IPS-18a (cell line): Measurements from ENCODE around the gene RPS10.

ENCODE experiments used
- H3K27ac ChIP-seq: one replicate; pipeline ENCODE4 v1.5.1; 2013; ENCODE audit warnings: low read length
- H3K27me3 ChIP-seq: one replicate; pipeline ENCODE4 v1.6.1; 2013; ENCODE audit warnings: mild to moderate bottlenecking, low read length; ENCODE audit not compliant: control insufficient read depth, insufficient read depth
- H3K36me3 ChIP-seq: one replicate; pipeline ENCODE4 v1.6.1; 2013; ENCODE audit warnings: low read depth, low read length; ENCODE audit not compliant: control insufficient read depth
- H3K4me1 ChIP-seq: one replicate; pipeline ENCODE4 v1.6.1; 2013; ENCODE audit warnings: low read depth, low read length; ENCODE audit not compliant: control insufficient read depth
- H3K4me3 ChIP-seq: one replicate; pipeline ENCODE4 v1.5.1; 2013; ENCODE audit warnings: low read length
- H3K9ac ChIP-seq: one replicate; pipeline ENCODE4 v1.6.1; 2013; ENCODE audit warnings: mild to moderate bottlenecking, low read length, moderate library complexity
- H3K9me3 ChIP-seq: one replicate; pipeline ENCODE4 v1.6.1; 2013; ENCODE audit warnings: low read depth, low read length; ENCODE audit not compliant: control insufficient read depth

RPS10 gene

DNA sequence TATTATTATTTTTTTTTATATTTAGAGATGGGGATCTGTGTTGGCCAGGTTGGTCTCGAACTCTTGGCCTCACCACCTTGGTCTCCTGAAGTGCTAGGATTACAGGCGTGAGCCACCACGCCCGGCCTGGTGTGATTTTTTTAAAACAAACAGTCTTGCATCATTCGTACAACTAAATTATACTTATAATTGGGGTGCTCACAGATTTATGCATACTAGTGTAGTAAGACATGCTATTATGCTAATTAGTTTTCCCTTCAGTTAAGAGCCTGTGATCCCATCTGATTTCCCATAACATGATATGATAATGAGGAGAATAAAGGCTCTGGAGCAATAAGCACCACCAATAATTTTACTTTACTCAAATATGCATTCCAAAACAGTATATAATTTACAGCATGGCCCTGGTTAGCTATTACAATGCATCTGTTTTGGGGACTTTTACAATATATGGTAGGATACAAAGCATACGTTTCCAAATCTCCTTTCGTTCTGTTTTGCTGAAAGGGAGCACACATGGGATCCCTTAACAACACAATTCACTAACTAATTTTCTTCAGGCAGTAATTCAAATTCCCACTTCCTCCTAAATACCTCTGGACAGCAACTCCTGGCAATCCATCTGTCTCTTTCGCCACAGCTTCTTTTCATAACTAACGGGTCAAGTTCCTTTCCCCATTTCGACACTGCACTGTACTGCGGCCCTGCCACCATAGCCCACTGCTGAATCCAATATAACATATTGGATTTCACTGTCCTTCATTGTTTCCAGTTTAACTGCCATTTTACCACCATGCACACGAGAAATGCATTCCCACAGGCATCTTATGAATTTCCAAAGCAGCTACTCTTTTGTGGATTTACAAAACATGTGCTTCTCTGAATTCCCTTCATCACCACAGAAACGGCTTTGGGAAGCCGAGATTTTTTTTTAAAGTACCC is 35.1 kb downstream of the RPS10 start:
- H3K9me3 ChIP-seq, result no peaks in the 10 kb centered on the region
- no peak overlapping the region for H3K27ac ChIP-seq
- no peaks in the 10 kb centered on the region for H3K27me3 ChIP-seq
- no peaks in the 10 kb centered on the region for H3K36me3 ChIP-seq
- peak overlapping the region; percentile 75 for H3K4me3 ChIP-seq
- peaks cover 18% of the 10 kb centered on the region for H3K4me1 ChIP-seq
- peak overlapping the region; percentile 84 for H3K9ac ChIP-seq

DNA sequence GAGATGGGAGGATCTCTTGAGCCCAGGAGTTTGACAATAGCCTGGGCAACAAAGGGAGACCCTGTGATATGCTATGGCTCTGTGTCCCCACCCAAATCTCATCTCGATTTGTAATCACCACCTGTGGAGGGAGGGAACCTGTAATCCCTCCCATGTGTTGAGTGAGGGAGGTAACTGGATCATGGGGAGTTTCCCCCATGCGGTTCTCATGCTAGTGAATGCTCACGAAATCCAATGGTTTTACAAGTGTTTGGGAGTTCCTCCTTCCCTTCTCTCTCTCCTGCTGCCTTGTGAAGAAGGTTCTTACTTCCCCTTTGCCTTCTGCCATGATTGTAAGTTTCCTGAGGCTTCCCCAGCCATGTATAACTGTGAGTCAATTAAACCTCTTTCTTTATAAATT is 36.8 kb downstream of the RPS10 start:
- no peak overlapping the region for H3K4me3 ChIP-seq
- no peaks in the 10 kb centered on the region for H3K36me3 ChIP-seq
- H3K27me3 ChIP-seq, result no peaks in the 10 kb centered on the region
- peaks cover 27% of the 10 kb centered on the region for H3K4me1 ChIP-seq
- H3K9ac ChIP-seq, result no peak overlapping the region
- no peak overlapping the region for H3K27ac ChIP-seq
- H3K9me3 ChIP-seq, result no peaks in the 10 kb centered on the region

DNA sequence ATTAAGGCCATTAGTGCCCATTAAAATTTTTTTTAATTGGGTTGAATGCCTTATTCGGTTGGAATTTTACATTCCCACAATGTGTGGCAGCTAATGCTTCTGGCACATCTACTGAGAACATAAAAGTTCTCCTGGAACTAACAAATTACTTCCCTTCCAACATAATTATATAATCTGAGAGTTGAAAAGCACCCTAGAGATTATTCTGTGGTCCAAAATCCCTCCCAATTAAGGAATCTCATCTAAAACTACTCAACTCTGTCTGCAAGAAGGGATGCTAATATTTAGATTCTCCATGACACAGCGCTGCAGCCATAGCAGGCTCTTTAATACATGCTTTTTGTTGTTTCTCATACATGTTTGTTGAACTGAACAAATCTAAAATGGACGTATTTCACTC is 37.4 kb downstream of the RPS10 start:
- H3K36me3 ChIP-seq, result no peaks in the 10 kb centered on the region
- H3K4me3 ChIP-seq, result no peak overlapping the region
- no peak overlapping the region for H3K9ac ChIP-seq
- H3K4me1 ChIP-seq, result peaks cover 33% of the 10 kb centered on the region
- H3K27ac ChIP-seq, result no peak overlapping the region
- no peaks in the 10 kb centered on the region for H3K9me3 ChIP-seq
- H3K27me3 ChIP-seq, result no peaks in the 10 kb centered on the region

DNA sequence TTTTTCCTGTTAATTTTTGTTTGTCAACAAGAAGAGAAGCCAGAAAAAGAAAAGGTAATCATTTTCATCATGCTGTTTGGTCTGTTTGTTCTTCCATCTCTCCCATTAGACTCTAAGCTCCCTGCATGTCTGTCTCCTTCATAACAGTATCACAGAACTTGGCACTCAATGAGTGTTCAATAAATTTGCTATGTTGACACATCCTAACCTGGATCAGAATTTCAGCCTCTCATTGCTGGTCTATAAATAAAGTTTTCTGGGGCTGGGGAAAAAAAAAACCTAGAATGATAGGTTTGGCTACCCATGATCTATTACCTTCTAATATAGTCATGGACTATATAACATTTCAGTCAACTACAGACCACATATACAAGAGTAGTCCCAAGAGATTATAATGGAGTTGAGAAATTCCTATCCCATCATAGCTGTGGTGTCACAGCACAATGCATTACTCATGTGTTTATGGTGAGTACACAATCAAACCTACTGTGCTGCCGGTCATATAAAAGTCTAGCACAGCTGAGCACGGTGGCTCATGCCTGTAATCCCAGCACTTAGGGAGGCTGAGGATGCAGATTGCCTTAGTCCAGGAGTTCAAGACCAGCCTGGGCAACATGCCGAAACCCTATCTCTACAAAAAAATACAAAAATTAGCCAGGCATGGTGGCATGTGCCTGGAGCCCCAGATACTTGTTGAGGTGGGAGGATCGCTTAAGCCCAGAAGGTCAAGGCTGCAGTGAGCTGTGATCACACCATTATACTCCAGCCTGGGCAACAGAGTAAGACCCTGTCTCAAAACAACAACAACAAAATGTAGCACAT is 39.3 kb downstream of the RPS10 start:
- no peaks in the 10 kb centered on the region for H3K9me3 ChIP-seq
- H3K9ac ChIP-seq, result no peak overlapping the region
- H3K4me3 ChIP-seq, result peak overlapping the region; percentile 3
- H3K27ac ChIP-seq, result no peak overlapping the region
- H3K4me1 ChIP-seq, result peaks cover 32% of the 10 kb centered on the region
- H3K36me3 ChIP-seq, result no peaks in the 10 kb centered on the region
- no peaks in the 10 kb centered on the region for H3K27me3 ChIP-seq

DNA sequence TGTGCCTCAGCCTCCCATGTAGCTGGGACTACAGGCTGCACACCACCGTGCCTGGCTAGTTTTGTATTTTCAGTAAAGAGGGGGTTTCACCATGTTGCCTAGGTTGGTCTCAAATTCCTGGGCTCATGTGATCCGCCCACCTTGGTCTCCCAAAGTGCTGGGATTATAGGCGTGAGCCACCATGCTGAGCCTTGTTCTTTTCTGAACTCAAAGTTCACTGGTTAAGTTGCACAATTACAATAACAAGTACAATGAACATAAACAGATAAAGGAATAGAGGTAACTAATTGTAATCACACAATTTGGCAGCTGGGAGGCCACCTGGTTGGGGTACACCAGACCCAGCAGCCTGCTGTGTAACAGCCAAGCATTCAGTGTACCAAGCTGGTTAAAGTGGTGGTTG is 40.1 kb downstream of the RPS10 start:
- Histone ChIP-seq H3K27me3 (no peaks in the 10 kb centered on the region), H3K4me3 (peak overlapping the region; percentile 3), H3K27ac (no peak overlapping the region), H3K9me3 (no peaks in the 10 kb centered on the region), H3K4me1 (peaks cover 30% of the 10 kb centered on the region), H3K9ac (no peak overlapping the region), H3K36me3 (no peaks in the 10 kb centered on the region)

DNA sequence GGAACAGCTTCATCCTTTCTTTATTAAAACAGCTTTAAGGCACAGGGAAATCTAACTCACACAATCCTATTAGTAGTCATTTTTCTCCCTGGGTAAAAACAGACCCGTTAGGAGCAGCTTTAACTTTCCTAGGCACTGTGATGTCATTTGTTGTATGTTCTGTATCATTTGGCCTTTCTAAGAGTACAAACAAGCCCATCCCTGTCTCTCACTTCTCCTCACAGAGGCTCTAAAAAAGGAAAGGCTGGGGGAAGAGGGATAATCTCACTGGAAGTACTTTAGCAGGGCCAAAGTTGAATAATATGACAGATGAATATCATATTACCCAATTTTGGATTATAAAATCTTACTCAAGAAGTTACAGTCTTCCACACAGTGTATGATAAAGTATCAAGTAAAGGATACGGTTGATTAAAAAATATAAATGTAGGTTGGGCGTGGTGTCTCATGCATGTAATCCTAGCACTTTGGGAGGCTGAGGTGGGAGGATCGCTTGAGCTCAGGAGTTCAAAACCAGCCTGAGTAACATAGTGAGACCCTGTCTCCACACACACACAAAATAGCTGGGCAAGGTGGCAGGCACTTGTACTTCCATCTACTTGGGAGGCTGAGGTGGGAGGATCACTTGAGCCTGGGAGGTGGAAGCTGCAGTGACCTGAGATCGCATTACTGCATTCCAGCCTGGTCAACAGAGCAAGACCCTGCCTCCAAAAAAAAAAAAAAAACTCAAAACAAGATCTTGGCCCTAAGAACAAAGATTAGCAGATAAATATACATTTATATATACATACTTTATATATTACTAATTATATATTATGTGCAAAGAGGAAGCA is 41.3 kb downstream of the RPS10 start:
- peaks cover 27% of the 10 kb centered on the region for H3K4me1 ChIP-seq
- no peak overlapping the region for H3K27ac ChIP-seq
- H3K27me3 ChIP-seq, result no peaks in the 10 kb centered on the region
- no peak overlapping the region for H3K4me3 ChIP-seq
- no peak overlapping the region for H3K9ac ChIP-seq
- no peaks in the 10 kb centered on the region for H3K9me3 ChIP-seq
- no peaks in the 10 kb centered on the region for H3K36me3 ChIP-seq

DNA sequence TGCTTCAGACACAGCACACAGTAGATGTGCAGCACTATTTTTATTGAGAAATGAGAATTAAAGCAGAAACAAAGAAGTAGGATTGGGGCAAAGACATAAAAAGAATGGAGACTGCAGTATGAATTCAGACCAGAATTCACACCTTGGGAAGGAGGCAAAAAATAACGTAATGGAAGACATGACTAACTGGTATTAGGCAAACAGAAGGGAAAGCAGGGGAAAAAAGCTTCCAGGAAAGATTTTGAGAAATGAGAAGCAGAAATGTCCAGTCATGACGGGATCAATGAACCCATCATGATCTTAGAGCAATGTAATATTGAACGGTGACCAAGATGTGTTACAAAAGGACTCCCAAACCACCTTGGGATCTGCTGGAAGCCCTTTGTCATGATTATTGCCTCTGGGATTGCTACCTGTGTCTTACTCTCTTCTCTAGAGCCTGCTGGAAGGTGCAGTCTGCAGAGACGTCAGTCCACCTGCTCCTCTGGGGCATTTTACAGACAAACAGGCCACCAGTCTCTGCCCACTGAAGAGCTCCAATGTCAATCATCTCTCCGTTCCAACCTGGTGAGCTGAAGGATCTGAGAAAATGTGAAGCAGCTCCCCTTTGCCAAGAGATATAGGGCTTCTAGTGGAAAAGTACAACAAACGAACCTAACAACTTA is 42.1 kb downstream of the RPS10 start:
- peaks cover 27% of the 10 kb centered on the region for H3K4me1 ChIP-seq
- no peak overlapping the region for H3K9ac ChIP-seq
- H3K36me3 ChIP-seq, result no peaks in the 10 kb centered on the region
- no peaks in the 10 kb centered on the region for H3K27me3 ChIP-seq
- no peaks in the 10 kb centered on the region for H3K9me3 ChIP-seq
- no peak overlapping the region for H3K27ac ChIP-seq
- H3K4me3 ChIP-seq, result no peak overlapping the region

DNA sequence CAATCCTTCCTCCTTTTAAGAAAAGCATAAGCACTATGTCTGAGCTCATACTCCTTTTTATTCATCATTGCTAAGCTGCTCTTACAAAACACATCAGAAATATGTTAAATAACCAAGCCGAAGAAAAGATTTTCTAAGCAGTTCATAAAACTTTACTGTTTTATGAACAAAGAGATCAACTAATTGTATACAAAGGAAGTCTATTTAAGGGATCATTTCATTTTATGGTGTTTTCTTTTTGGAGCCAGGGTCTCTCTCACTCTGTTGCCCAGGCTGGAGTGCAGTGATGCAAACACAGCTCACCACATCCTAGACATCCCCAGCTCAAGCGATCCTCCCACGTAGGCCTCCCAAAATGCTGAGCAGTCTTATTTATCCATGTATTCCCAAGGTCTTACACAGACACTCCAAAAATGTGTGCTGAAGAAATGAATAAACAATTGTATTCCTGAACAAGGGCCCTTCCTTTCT is 42.7 kb downstream of the RPS10 start:
- Histone ChIP-seq H3K27ac (no peak overlapping the region), H3K9me3 (no peaks in the 10 kb centered on the region), H3K36me3 (no peaks in the 10 kb centered on the region), H3K4me3 (no peak overlapping the region), H3K9ac (no peak overlapping the region), H3K4me1 (peaks cover 27% of the 10 kb centered on the region), H3K27me3 (no peaks in the 10 kb centered on the region)

DNA sequence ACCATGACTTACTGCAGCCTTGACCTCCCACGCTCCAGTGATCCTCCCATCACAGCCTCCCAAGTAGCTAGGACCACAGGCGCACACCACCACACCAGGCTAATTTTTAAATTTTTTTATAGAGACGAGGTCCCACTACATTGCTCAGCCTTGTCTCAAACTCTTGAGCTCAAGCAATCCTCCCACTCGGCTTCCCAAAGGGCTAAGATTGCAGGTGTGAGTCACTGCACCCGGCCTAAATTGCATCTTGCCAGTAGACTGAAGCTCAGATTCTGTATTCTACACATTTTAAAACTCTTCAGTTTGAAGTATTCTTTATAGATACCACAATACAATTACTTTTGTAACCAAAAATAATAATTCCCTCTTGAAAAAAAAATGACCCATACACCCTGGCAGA is 44.8 kb downstream of the RPS10 start:
- H3K9me3 ChIP-seq, result no peaks in the 10 kb centered on the region
- H3K27me3 ChIP-seq, result no peaks in the 10 kb centered on the region
- H3K4me1 ChIP-seq, result peaks cover 20% of the 10 kb centered on the region
- H3K4me3 ChIP-seq, result no peak overlapping the region
- no peak overlapping the region for H3K9ac ChIP-seq
- H3K36me3 ChIP-seq, result no peaks in the 10 kb centered on the region
- H3K27ac ChIP-seq, result no peak overlapping the region

DNA sequence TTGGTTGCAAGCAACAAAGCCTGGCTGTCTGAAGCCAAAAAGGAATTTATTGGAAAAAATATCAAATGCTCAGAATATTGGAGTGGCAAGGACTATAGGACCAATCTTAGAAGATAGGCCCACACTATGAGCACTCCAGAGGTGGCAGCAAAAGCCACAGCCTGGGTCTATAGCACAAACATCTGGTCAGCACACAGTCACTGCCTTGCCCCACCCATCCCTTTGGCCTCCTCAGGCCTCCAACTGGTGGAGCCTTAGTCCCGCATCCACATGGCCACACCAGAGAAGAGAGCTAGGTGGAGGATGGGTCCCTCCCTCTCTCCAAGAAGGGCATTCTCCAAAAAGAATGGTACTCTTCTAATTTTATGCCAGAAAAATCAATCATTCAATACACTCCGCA is 47.4 kb downstream of the RPS10 start:
- H3K4me1 ChIP-seq, result peaks cover 3% of the 10 kb centered on the region
- no peaks in the 10 kb centered on the region for H3K27me3 ChIP-seq
- no peaks in the 10 kb centered on the region for H3K36me3 ChIP-seq
- H3K9me3 ChIP-seq, result no peaks in the 10 kb centered on the region
- no peak overlapping the region for H3K4me3 ChIP-seq
- no peak overlapping the region for H3K9ac ChIP-seq
- H3K27ac ChIP-seq, result no peak overlapping the region
